GM21786 (cell line): ENCODE measurements around the gene BCAP31.

Experiments used
- ATAC-seq: cut with Tn5 transposase; IDR thresholded peaks from one replicate; pipeline ENCODE4 v1.9.1; 2021; ENCODE audit not compliant: unreplicated experiment

The BCAP31 gene

DNA sequence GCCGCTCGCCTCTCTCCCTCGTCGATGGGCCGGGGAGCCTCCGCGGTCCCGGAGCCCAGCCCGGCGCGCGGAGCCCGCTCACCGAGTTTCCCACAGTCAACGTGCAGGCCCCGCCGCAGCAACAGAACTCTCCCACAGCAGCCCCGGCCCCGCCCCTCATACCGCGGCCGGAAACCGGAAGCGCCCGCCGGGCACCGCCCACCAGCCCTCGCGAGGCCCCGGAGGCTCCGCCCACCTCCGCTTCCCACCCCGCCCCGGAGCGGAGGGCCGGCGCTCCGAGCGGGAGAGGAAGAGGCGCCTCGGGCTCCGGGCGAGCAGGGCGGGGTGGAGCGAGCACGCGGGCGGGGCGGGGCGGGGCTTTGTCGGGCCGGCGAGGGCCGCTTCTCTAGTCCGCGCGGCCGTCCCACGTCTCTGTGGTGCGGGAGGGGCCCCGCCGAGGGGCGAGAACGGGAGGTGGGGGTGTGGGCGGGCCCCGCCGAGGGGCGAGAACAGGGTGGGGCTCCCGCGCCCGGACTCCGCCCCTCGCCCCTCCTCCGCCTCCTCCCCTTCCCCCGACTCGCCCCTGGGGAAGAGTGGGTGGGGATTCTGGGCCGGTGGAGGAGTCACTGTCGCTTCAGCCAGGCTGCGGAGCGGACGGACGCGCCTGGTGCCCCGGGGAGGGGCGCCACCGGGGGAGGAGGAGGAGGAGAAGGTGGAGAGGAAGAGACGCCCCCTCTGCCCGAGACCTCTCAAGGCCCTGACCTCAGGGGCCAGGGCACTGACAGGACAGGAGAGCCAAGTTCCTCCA lies at the start of gene BCAP31, which contains the start of gene ABCD1:
Gene BCAP31 (minus strand): TSS at position 136 of the 787 bp plus-strand sequence. CDS start 1,143 bp downstream, outside the sequence.
Gene ABCD1 (plus strand): TSS at position 605 of the 787 bp plus-strand sequence. CDS start 411 bp downstream, outside the sequence.
- peak; percentile 45 for ATAC-seq

DNA sequence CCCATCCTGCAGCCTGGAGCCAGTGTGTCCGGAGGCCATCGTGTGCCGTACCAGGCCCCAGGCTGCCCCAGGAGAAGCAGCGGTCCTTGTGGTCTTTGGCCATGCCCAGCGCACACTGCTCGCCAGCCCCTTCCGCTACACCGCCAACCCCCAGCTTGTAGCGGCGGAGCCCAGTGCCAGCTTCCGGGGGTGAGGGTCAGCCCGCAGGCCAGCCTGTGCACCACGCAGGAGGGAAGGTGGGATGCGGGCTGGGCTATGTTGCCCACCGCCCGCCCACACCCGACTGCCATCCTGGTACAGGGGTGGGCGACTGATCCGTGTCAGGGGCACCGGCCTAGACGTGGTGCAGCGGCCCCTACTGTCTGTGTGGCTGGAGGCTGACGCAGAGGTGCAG lies 49.0 kb upstream of the BCAP31 start:
- ATAC-seq: no peak

DNA sequence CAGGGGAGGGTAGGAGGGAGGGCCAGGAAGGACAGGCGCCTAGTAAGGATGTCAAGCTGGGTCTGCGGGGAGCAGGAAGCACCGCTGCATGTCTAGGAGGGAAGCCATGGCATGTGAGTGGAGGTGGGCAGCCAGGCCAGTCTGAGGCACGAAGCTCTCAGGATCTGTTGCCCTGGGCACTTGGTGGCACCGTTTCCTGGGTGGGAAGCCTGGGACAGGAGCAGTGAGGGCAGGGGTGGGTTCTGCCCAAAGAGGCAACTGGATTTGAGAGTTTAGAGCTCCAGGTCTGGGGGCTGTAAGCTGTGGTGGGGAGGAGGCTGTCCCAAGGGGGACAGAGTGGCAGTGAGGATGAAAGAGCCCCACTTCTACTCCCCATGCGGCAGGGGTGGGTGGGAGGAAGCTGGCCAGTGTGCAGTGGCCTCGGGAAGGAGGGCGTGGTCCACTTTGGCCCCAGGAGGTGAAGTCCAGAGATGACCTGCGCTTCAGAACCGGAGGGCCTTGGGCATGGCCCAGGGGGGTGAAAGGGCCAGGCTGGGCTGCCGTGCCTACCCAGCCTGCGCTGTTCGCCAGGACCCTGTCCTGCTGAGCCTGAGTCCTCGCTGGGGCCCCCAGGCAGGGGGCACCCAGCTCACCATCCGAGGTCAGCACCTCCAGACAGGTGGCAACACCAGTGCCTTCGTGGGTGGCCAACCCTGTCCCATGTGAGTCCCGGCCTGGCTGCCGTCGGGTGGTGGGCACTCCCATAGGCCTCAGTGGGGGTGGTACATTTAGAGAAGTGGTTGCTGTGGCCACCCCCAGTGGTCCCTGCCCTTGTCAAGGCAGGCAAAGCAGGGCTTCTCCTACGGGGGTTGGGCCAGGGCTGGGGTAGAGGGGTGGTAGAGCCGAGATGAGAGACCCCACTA lies 48.4 kb upstream of the BCAP31 start:
- ATAC-seq: no peak

DNA sequence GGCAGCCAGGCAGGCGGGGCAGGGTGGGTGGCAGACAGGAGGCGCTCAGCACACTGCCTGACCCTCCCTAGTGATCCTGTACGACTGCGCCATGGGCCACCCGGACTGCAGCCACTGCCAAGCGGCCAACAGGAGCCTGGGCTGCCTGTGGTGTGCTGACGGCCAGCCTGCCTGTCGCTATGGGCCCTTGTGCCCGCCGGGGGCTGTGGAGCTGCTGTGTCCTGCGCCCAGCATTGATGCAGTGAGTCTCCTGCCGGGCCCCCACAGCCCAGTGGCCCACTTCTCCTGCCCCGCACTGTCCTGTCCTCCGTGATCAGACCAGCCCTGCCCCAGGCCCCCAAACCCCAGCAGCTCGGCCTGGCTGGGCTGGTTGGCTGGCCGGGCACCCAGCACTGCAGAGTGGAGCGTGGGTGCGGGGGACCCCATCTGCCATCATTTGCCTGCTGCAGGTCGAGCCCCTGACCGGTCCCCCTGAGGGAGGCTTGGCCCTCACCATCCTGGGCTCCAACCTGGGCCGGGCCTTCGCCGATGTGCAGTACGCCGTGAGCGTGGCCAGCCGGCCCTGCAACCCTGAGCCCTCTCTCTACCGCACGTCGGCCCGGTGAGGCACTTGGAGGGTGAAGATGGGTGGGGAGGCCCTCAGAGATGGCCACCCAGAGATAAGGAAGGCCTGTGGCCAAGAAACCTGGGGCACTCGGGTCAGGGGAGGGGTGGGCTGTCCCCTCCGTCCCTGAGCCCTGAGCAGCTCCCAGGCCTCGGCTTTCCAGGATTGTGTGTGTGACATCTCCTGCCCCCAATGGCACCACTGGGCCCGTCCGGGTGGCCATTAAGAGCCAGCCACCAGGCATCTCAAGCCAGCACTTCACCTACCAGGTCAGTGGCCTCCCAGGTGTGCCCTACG lies 47.5 kb upstream of the BCAP31 start:
- no peak for ATAC-seq

DNA sequence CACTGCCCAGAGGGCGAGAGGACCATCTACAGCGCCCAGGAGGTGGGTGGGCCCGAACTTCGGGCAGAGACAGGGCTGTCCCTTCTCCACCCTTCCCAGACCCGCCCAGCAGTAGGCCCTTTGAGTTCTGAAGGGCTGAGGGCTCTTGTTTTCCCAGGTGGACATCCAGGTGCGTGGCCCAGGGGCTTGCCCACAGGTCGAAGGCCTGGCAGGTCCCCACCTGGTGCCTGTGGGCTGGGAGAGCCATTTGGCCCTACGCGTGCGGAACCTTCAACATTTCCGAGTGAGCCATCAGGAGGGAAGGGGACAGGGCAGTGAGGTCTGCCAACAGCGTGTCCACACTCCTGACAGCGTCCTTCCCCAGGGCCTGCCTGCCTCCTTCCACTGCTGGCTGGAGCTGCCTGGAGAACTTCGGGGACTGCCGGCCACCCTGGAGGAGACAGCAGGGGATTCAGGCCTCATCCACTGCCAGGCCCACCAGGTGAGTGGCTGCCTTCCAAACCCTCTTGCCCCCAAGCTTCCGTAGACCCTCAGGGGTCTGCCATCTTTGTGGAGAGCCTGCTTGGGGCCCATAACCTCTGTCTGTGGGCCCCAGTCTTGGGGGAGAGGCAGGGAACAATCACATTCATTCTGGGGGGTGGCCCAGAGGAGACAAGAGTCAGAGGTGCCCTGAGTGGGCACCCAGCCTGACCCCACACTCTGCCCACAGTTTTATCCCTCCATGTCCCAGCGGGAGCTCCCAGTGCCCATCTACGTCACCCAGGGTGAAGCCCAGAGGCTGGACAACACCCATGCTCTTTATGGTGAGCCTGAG lies 46.6 kb upstream of the BCAP31 start:
- ATAC-seq: no peak

DNA sequence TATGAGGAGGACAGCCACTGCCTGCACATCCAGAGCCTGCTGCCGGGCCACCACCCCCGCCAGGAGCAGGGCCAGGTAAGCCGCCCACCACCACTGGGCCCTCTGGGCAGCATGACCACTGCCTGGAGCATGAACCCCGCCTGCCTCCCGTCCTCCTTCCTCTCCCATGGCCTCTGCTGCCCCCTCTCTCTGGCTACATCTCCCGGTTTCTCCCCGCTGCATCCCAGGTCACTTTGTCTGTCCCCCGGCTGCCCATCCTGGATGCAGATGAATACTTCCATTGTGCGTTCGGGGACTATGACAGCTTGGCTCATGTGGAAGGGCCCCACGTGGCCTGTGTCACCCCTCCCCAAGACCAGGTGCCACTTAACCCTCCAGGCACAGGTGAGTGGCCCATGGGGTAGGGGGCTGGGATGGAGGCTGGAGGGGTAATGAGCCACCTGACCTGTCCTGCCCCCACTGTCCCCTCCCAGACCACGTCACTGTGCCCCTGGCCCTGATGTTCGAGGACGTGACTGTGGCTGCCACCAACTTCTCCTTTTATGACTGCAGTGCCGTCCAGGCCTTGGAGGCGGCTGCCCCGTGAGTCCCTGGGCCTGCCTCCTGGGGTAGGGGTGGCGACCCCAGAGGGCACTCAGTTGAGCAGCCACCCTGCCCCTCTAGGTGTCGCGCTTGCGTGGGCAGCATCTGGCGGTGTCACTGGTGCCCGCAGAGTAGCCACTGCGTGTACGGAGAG lies 45.8 kb upstream of the BCAP31 start:
- ATAC-seq: no peak

DNA sequence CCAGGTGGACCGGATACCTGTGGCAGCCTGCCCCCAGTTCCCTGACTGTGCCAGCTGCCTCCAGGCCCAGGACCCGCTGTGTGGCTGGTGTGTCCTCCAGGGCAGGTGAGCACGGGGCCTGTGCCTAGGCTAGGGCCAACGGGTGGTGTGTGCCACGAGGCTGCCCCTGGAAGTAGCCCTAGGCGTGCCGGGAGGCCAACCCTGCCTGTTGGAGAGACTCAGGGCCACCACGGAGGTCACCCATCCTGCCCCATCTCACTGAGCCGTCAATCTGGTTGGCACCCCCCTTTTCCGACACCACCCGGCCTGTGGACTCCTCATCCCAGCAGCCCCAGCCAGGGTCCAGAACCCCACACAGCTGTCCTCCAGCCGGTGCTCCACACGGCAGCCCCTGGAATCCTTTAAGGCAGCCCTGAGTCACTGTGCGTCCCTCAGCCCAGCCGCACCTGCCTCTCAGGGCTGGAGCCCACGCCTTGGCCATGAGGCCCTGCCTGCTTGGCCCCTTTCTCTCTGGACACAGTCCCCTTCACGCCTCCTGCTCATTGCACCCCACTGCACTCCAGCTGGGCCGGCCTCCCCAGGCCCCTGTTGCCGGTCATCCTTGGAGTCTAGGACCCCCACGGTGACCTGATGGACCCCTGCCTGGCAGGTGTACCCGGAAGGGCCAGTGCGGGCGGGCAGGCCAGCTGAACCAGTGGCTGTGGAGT lies 45.1 kb upstream of the BCAP31 start:
- ATAC-seq: no peak

DNA sequence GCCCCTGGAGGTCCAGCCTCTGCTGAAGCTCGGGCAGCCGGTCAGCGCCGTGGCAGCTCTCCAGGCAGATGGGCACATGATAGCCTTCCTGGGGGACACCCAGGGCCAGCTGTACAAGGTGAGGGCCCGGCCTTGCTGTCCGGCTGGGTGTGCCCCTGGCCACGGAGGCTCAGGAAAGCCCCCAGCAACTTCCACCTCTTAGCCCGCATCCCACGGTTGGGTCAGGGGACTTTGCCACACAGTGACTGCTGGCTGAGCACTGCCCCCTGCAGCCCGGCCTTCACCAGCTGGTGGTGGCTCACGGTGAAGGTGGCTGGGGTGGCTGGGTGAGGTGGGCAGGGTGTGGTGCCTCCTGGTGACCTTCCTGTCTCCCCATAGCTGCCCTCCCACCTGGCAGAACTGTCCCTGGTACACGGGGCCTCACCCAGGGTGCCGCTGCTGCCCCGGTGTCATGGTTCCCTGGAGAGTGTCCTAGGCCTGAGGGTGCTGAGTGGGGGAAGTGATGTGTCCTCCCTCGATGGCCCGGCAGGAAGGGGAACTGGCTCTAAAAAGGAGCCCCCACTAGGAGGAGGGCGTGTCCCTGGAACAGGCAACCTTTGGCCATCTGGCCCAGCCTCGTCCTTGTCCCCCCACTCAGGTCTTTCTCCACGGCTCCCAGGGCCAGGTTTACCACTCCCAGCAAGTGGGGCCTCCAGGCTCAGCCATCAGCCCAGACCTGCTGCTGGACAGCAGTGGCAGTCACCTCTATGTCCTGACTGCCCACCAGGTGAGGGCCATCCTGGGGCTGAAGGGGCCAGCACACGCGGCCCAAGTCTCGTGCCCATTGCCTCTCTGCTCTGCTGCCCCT lies 44.3 kb upstream of the BCAP31 start:
- no peak for ATAC-seq

DNA sequence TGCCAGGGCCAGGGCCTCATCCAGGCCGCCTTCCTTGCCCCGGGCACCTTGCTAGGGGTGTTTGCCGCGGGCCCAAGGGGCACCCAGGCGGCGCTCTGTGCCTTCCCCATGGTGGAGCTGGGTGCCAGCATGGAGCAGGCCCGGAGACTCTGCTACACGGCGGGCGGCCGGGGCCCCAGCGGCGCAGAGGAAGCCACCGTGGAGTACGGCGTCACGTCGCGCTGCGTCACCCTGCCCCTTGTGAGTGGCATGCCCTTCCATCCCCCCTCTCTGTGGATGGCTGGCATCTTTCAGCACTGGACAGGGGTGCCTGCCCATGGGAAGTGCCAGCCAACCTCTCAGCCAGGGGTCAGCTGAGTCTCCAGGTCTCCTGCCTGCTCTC lies 43.5 kb upstream of the BCAP31 start:
- ATAC-seq: no peak

DNA sequence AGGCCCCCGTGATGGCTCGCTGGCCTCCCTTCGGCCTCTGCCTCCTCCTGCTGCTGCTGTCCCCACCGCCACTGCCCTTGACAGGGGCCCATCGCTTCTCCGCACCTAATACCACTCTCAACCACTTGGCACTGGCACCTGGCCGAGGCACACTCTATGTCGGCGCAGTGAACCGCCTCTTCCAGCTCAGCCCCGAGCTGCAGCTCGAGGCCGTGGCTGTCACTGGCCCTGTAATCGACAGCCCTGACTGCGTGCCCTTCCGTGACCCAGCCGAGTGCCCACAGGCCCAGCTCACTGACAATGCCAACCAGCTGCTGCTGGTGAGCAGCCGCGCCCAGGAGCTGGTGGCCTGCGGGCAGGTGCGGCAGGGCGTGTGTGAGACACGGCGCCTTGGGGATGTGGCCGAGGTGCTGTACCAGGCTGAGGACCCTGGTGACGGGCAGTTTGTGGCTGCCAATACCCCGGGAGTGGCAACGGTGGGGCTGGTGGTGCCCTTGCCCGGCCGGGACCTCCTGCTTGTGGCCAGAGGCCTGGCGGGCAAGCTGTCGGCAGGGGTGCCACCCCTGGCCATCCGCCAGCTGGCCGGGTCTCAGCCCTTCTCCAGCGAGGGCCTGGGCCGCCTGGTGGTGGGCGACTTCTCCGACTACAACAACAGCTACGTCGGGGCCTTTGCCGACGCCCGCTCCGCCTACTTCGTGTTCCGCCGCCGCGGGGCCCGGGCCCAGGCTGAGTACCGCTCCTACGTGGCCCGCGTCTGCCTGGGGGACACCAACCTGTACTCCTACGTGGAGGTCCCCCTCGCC lies 42.9 kb upstream of the BCAP31 start:
- ATAC-seq: no peak

DNA sequence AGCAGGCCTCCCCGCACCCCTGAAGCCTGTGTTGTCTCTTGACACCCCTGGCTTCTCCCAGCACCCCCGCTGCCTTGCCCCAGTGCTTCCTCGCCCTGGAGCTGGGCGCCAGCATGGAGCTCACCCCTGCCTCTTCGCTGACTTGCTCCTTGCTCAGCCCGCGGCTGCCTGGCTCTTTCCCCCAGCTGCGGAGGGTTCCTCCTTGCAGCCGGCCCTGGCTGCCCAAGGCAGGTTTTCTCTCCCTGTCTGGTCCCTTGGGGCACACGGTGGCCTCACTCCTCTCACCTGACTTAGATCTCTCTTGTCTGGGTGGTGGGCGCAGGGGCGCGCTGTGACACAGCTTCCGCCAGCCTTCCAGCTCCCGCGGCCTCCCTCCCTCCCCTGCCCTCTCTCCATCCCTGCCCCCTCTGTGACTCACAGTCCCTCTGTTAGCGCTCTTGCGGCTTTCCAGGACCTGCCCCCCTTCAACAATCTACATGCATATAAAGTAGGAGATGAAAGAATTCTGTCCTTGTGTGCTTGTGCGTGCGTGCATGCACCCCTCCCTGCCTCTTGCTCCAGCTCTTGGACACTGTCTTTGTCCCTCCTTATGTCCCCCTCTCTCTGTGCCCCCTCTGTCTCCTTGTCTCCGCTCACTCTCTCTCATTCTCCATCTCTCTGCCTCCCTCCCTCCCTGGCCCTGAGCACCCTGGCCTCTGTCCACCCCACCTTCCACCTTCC lies 42.1 kb upstream of the BCAP31 start:
- no peak for ATAC-seq

DNA sequence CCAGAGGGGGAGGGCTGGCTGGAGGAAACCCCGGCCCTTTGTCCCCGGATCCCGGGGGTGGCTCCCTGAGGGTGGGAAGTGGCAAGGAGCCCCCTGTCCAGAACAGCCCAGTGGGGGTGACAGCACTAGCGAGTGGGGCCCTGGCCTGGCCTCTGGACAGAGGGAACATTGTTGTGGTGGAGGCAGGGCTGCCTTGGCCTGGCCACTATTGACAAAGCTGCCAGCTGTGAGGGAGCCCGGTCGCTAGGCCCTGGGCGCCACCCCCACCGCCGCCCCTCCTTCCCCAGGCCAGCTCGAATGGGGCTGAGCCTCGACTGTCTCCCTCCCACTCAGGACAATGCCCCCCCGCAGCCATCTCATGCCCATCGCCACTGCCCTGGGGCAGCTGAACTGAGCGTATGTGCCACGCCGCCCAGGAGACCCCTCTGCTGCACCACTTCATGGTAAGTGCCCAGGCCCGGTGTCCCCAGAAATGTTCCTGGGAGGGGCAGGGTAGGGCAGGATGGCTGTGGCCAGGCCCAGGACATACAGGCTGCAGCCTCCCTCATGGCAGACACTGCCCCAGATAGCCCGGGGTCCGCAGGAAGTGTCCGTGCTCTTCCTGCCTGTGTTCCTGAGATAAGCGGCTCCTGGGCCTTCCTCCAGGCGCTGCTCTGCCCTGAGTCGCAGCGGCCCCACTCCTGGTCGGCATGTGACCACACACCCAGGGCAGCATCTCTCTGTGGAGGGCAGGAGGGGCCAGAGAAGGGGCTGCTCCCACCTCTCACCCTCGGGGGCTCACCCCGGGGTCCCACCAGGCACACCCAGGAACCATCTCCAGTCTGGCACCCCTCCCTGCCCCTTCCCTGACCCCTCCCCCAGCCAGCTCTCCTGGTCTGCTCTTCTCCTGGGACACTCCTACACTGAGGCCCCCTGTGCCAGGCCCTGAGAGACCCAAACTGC lies 41.2 kb upstream of the BCAP31 start:
- no peak for ATAC-seq

DNA sequence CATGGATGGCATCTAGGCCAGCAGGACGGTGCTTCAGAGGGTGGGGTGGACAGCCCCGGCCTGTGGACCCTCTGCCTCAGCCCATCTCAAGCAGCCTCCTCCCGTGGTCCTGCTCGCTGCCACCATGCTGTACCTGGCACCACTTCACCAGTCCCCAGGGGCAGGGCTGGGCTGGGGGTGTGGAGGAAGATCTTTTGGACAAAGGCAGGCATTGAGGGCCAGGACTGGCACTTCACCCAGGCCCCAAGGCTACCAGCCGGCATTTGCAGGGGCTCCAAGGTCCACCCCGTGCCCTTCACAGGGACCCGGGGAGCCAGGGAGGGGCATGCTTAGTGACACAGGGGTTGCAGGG lies 40.6 kb upstream of the BCAP31 start:
- ATAC-seq: no peak

DNA sequence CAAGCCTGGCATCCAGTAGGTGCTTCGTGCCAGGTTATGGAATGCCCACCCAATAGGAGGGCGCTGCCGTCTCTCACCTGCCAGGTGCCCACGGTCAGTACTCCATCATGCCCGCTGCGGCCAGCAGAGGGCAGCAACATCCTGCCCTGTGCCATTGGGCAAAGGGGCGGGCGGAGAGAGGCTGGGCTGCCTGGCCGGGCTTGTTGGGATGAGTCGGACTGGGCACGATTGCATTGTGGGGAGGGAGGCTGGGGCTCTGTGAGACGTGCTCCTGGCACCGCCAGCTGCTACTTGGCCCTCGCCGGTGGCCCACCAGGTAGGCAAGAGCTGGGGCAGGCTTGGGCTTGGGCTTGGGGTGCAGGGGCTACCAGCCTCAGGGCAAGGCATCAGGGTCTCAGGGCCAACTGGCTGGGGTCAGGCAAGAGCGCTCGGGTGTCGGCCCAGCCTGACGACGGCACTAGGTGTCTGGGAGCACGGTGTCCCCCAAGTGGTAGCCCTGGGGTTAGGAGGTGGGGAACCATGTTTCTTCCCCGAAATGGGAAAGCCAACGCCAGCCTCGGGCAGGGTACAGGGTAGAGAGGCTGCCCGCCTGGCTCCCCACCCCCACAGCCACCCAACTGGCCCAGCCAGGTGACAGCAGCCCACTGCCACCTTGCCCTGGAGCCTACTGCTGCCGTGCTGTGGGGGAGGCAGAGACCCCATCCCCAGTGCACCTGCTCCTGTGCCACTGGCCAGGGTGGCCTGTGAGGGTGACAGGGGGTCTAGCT lies 40.0 kb upstream of the BCAP31 start, which contains the start of gene PLXNB3:
Gene PLXNB3 (plus strand): TSS at position 261 of the 767 bp plus-strand sequence. CDS start 1,287 bp downstream, outside the sequence.
- peak; percentile 78 for ATAC-seq
